ENCODE results near the gene TULP4.
"Not testable (repeated sequence)": the region's sequence is repeated elsewhere in the genome, so short reads cannot be mapped to it uniquely, and the experiment has no call there.

The TULP4 gene

GRCh38 chr6:158543606-158544185 lies 231.4 kb downstream of the TULP4 start:
- DNase-seq, result no peak

GRCh38 chr6:158544428-158544827 lies 232.2 kb downstream of the TULP4 start:
- DNase-seq, result no peak

DNA sequence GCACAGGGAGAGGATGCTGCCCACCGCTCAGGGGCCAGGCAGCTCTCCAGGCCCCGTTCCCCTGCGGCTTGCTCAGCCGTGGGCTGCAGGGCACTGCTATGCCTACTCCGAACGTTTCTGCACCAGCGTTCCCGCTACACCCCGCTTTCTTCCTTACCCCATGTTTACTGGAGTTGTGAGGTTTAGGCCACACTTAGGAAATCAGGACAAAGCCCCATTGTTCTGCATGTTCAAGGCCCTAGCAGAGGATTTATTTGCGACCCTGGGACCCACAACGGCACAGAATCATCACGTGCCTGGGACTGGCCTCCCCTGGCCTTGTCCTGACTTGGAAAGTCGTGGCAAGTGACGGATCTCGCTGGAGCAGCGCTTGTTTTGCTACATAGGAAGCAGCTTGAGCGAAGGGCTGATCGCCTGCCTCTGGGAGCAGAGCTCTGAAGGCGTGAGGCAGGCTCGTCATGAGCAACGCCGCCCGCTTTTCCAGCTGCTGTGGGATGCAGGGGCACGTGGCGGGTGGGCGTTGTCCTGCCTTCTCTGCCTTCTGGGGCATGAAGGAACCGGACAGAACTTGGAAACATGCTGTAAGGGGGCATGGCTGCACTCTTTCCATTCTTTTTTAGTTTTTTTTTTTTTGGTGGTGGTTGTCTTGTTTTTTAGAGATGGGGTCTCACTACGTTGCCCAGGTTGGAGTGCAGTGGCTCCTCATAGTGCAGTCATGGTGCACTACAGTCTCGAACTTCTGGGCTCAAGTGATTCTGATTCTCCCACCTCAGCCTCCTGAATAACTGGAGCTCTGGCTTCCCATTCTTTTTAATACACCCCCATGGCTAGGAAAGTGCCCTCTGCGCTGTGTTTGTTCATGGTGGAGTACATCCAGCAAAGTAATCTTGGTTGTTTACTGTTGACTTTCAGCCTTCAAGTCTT lies 233.0 kb downstream of the TULP4 start:
- no peak for DNase-seq

DNA sequence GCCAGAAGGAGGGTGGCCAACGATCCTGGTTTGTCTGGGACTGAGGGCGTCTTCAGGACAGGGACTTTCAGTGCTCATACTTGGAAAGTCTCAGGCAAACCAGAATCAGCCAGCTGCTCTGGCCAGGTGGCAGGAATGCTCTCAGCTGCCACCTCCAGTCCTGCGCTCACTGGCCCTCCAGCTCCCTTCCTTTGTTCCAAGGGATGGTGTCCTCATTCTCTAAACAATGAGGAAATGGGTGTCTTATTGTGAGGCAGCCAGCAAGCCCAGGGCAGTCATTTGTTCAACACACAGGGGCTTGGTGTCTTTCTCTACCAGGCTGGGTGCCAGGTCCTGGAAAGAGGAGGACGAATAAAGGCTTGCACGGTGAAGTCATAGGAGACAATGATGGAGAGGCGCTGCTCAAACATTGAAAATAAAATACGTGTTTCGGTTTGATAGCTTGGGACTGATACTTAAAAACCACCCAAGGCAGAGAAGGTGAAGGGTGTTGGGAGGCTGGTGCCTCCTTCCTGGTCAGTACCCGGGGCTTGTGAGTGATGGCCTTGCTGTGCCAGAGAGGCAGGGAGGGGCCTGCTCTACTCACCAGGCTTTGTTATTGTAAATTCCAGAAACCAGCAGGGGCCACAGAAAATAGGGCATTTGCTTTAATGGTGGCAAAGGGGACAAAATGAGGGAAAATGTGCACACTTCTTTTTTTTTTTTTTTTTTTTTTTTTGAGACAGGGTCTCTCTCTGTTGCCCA lies 236.3 kb downstream of the TULP4 start:
- no peak for DNase-seq

- DNase-seq, result no peak
Measured at GRCh38 chr6:158552055-158552795, 240.0 kb downstream of the TULP4 start.

DNA sequence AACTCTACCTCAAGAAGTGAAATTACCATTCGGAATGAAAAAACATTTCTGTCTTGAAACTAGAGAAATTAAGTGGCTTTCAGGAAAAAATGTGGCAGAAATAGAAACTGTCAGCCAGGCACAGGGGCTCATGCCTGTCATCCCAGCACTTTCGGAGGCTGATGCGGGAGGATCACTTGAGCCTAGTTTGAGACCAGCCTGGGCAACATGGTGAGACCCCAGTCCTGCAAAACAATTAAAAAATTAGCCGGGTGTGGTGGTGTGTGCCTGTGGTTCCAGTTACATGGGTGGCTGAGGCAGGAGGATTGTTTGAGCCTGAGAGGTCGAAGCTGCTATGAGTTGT lies 240.5 kb downstream of the TULP4 start:
- DNase-seq, result no peak

DNA sequence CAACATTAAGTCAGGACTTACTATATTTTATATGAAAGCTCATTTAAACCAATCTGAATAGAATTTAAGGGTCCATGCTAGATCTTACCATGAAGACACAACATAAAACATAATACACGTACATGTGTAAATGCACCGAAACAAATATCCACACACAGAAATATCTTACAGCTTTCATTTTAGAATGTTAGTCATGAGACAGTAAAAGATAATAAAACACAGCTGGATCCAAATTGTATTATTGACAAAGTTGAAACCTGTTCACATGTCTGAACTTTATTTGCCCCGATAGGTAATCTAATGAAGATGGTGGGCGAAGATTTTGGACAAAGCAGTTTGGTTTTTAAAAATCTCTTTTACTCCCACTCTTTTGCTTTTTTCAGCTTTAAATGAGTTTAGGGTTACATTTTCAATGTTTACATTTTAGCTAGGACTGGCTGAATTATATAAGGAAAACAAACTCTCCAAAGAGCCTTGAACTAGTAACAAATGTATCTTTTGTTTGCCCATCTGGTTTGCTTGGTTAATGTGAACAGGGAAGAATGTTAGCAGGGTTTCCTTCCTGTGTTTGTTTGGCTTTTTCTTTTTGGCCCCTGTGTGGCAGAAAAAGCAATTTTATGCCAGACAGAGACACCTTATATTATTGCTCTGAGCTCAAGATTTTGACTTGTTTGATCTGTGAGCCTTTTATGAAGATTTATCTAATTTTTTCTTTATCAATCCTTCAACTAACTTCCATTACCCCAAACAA lies 242.5 kb downstream of the TULP4 start:
- no peak for DNase-seq

- DNase-seq, result no peak
Measured at GRCh38 chr6:158556113-158556512, 243.8 kb downstream of the TULP4 start.

DNA sequence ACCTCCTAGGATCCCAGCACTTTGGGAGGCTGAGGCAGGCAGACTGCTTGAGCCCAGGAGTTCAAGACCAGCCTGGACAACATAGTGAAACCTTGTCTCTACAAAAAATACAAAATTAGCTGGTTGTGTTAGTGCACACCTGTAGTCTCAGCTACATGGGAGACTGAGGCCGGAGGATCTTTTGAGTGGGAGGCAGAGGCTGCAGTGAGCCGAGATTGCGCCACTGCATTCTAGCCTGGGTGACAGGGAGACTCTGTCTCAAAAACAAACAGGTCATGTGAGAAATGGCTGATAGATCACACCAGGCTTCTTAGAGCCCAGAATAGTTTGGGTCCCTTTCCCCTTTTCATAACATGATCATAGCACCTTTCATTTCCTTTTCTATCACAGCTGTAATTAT lies 244.8 kb downstream of the TULP4 start:
- DNase-seq, result not testable (repeated sequence)

GRCh38 chr6:158557927-158558326 lies 245.7 kb downstream of the TULP4 start:
- DNase-seq, result no peak

GRCh38 chr6:158558415-158559306 lies 246.4 kb downstream of the TULP4 start:
- DNase-seq, result no peak

- no peak for DNase-seq
Measured at GRCh38 chr6:158559338-158559894, 247.2 kb downstream of the TULP4 start.

- peak; percentile 48 to 93 for DNase-seq
Measured at GRCh38 chr6:158559895-158560835, 247.9 kb downstream of the TULP4 start, which contains the start of gene TMEM181. Gene TMEM181, plus strand, starts transcription at chr6:158560091. Its CDS starts 134 bp downstream, at chr6:158560225.

- peak; percentile 11 to 57 for DNase-seq
Measured at GRCh38 chr6:158560836-158561320, 248.6 kb downstream of the TULP4 start.
